Stimulated activated CD4-positive, alpha-beta T cell treated with anti-CD3 and anti-CD28 coated beads, Interleukin-12 subunit alpha, Interleukin-12 subunit beta, amount 100 ng/mL, for 24 hours (primary cell): ENCODE results near the gene AGTR2.
"Not testable (repeated sequence)": the region's sequence is repeated elsewhere in the genome, so short reads cannot be mapped to it uniquely, and the experiment has no call there.

Source experiments
- DNase-seq, 2 experiments: peaks; one replicate each; pipeline ENCODE4 v3.0.0-alpha.2; 2020; ENCODE audit warnings: low read depth in 2 of 2

The AGTR2 gene

GRCh38 chrX:116170511-116170910, at the start of gene AGTR2:
AGTR2 (plus strand) TSS chrX:116170744; CDS start chrX:116172281, 1,537 bp downstream.
- DNase-seq: no peak

GRCh38 chrX:116135277-116135676, 35.3 kb upstream of the AGTR2 start:
- DNase-seq: no peak

GRCh38 chrX:116141270-116141669, 29.3 kb upstream of the AGTR2 start:
- DNase-seq: not testable (repeated sequence)

GRCh38 chrX:116142976-116143375, 27.6 kb upstream of the AGTR2 start:
- no peak for DNase-seq

- DNase-seq: no peak
Observed at GRCh38 chrX:116172976-116173375, 2.4 kb downstream of the AGTR2 start.

GRCh38 chrX:116181300-116181699, 10.8 kb downstream of the AGTR2 start:
- DNase-seq: no peak

GRCh38 chrX:116185163-116185562, 14.6 kb downstream of the AGTR2 start:
- no peak for DNase-seq

GRCh38 chrX:116194649-116195048, 24.1 kb downstream of the AGTR2 start:
- no peak for DNase-seq

- no peak for DNase-seq
Observed at GRCh38 chrX:116198235-116198634, 27.7 kb downstream of the AGTR2 start.

- DNase-seq: no peak
Observed at GRCh38 chrX:116198810-116199209, 28.3 kb downstream of the AGTR2 start.

GRCh38 chrX:116204932-116205331, 34.4 kb downstream of the AGTR2 start:
- DNase-seq: no peak

GRCh38 chrX:116213262-116213661, 42.7 kb downstream of the AGTR2 start:
- DNase-seq: no peak

GRCh38 chrX:116217080-116217479, 46.5 kb downstream of the AGTR2 start:
- DNase-seq: not testable (repeated sequence)
